ENCODE results near the gene AGAP3.

Gene AGAP3

DNA sequence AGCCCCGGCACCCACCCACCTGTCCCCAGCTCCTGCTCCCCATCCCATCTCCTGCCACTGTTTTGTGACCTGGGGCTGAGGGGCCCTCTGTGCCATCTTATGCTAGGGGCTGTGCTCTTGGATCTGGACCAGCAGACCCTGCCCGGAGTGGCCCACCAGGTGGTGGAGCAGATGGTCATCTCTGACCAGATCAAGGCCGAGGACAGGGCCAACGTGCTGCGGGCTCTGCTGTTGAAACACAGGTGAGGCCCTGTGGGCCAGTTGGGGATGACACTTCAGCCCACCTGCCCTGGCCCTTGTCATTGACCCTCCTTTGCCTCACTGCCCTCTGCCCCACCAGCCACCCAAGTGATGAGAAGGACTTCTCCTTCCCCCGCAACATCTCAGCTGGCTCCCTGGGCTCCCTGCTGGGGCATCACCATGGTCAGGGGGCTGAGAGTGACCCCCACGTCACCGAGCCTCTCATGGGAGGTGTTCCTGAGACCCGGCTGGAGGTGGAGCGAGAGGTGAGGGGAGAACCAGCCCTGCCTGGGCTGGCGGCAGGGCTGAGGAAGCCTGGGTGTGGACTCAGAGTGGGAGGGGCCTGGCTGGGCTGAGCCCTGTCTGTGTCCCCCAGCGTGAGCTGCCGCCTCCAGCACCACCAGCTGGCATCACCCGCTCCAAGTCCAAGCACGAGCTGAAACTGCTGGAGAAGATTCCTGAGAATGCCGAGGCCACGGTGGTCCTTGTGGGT lies 16.3 kb upstream of the AGAP3 start:
- no peak overlapping the region for H3K27ac ChIP-seq (ENCODE audit: poor library complexity, severe bottlenecking)

DNA sequence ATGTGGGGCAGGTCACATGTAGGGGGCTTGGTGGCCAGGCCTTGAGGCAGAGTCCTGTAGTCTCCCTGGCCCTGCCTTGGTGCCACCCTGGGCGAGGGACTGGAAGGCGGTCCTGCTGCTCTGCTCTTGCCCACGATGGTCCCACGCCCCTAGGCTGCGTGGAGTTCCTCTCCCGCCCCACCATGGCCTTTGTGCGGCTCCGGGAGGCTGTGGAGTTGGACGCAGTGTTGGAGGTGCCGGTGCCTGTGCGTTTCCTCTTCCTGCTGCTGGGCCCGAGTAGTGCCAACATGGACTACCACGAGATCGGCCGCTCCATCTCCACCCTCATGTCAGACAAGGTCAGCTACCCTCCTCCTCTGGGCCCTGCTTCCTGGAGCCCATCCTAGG lies 15.7 kb upstream of the AGAP3 start:
- no peaks in the 10 kb centered on the region for H3K4me1 ChIP-seq (ENCODE audit: insufficient read depth, poor library complexity, severe bottlenecking)
- TF ChIP-seq, protein P1, sequence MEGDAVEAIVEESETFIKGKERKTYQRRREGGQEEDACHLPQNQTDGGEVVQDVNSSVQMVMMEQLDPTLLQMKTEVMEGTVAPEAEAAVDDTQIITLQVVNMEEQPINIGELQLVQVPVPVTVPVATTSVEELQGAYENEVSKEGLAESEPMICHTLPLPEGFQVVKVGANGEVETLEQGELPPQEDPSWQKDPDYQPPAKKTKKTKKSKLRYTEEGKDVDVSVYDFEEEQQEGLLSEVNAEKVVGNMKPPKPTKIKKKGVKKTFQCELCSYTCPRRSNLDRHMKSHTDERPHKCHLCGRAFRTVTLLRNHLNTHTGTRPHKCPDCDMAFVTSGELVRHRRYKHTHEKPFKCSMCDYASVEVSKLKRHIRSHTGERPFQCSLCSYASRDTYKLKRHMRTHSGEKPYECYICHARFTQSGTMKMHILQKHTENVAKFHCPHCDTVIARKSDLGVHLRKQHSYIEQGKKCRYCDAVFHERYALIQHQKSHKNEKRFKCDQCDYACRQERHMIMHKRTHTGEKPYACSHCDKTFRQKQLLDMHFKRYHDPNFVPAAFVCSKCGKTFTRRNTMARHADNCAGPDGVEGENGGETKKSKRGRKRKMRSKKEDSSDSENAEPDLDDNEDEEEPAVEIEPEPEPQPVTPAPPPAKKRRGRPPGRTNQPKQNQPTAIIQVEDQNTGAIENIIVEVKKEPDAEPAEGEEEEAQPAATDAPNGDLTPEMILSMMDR (IDR thresholded peaks at IDR 0.05; ENCODE audit: poor library complexity, severe bottlenecking), result no peak
- H3K27ac ChIP-seq (ENCODE audit: poor library complexity, severe bottlenecking), result no peak overlapping the region
- H3K9me3 ChIP-seq (ENCODE audit: severe bottlenecking), result no peaks in the 10 kb centered on the region
- DNase-seq (ENCODE audit: low spot score), result no peak
- ATAC-seq (ENCODE audit: low read depth), result no peak
- H3K36me3 ChIP-seq (ENCODE audit: low read depth), result peaks cover 82% of the 10 kb centered on the region
- no peak overlapping the region for H3K4me3 ChIP-seq (ENCODE audit: severe bottlenecking)
- H3K27me3 ChIP-seq (ENCODE audit: insufficient read depth, poor library complexity, severe bottlenecking), result no peaks in the 10 kb centered on the region

More for the DNA sequence above, 16.3 kb upstream of the AGAP3 start:
- Histone ChIP-seq H3K4me3 (ENCODE audit: severe bottlenecking) (no peak overlapping the region), H3K9me3 (ENCODE audit: severe bottlenecking) (no peaks in the 10 kb centered on the region), H3K4me1 (ENCODE audit: insufficient read depth, poor library complexity, severe bottlenecking) (no peaks in the 10 kb centered on the region), H3K27me3 (ENCODE audit: insufficient read depth, poor library complexity, severe bottlenecking) (no peaks in the 10 kb centered on the region), H3K36me3 (ENCODE audit: low read depth) (peaks cover 82% of the 10 kb centered on the region)
- DNase-seq (ENCODE audit: low spot score) (no peak), ATAC-seq (ENCODE audit: low read depth) (no peak)
- TF ChIP-seq, protein P1 (IDR thresholded peaks at IDR 0.05; ENCODE audit: poor library complexity, severe bottlenecking), result no peak

DNA sequence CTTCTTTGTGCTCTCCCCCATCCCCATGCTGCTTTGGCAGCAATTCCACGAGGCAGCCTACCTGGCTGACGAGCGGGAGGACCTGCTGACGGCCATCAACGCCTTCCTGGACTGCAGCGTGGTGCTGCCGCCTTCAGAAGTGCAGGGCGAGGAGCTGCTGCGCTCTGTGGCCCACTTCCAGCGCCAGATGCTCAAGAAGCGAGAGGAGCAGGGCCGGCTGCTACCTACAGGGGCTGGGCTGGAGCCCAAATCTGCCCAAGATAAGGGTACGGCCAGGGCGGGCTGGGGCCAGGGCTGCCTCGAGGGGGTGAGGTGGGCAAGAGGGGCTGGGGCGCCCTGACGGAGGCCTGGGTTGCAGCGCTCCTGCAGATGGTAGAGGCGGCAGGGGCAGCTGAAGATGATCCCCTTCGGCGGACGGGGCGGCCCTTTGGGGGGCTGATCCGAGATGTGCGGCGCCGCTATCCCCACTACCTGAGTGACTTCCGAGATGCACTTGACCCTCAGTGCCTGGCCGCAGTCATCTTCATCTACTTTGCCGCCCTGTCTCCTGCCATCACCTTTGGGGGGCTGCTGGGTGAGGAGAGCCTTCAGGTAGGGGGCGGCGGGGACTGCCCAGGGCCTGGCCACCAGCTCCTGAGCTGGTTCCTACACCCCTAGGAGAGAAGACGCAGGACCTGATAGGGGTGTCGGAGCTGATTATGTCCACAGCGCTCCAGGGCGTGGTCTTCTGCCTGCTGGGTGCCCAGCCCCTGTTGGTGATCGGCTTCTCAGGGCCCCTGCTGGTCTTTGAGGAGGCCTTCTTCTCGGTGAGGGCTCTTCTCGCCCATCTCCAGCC lies 15.0 kb upstream of the AGAP3 start:
- no peaks in the 10 kb centered on the region for H3K4me1 ChIP-seq (ENCODE audit: insufficient read depth, poor library complexity, severe bottlenecking)
- no peaks in the 10 kb centered on the region for H3K9me3 ChIP-seq (ENCODE audit: severe bottlenecking)
- TF ChIP-seq, protein P1 (IDR thresholded peaks at IDR 0.05; ENCODE audit: poor library complexity, severe bottlenecking), result no peak
- H3K27me3 ChIP-seq (ENCODE audit: insufficient read depth, poor library complexity, severe bottlenecking), result no peaks in the 10 kb centered on the region
- H3K4me3 ChIP-seq (ENCODE audit: severe bottlenecking), result no peak overlapping the region
- peaks cover 87% of the 10 kb centered on the region for H3K36me3 ChIP-seq (ENCODE audit: low read depth)
- no peak overlapping the region for H3K27ac ChIP-seq (ENCODE audit: poor library complexity, severe bottlenecking)
- no peak for DNase-seq (ENCODE audit: low spot score)
- no peak for ATAC-seq (ENCODE audit: low read depth)

DNA sequence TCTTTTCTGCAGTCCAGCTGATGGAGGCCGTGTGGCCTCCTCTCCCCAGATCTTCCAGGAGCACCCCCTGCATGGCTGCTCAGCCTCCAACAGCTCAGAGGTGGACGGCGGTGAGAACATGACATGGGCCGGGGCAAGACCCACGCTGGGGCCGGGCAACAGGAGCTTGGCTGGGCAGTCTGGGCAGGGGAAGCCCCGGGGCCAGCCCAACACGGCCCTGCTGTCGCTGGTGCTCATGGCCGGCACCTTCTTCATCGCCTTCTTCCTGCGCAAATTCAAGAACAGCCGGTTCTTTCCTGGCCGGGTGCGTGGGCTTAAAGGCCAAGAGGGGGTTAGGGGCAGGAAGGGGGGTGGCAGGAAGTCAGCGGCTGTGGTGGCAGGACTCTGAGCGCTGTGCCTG lies 12.3 kb upstream of the AGAP3 start:
- no peaks in the 10 kb centered on the region for H3K4me1 ChIP-seq (ENCODE audit: insufficient read depth, poor library complexity, severe bottlenecking)
- DNase-seq (ENCODE audit: low spot score) (no peak), ATAC-seq (ENCODE audit: low read depth) (no peak)
- no peaks in the 10 kb centered on the region for H3K27me3 ChIP-seq (ENCODE audit: insufficient read depth, poor library complexity, severe bottlenecking)
- H3K9me3 ChIP-seq (ENCODE audit: severe bottlenecking), result no peaks in the 10 kb centered on the region
- H3K36me3 ChIP-seq (ENCODE audit: low read depth), result peaks cover 70% of the 10 kb centered on the region
- no peak overlapping the region for H3K27ac ChIP-seq (ENCODE audit: poor library complexity, severe bottlenecking)
- TF ChIP-seq, protein P1 (IDR thresholded peaks at IDR 0.05; ENCODE audit: poor library complexity, severe bottlenecking), result no peak
- no peak overlapping the region for H3K4me3 ChIP-seq (ENCODE audit: severe bottlenecking)

All from RWPE2 (cell line).